Stimulated activated CD8-positive, alpha-beta memory T cell treated with anti-CD3 and anti-CD28 coated beads, Interleukin-4, amount 100 ng/mL, for 4 hours (primary cell): ENCODE measurements around the gene HIF1A.
A peak's percentile ranks its signal among the peaks of the same experiment; 100 is the strongest.
"Not testable (repeated sequence)": the region's sequence is repeated elsewhere in the genome, so short reads cannot be mapped to it uniquely, and the experiment has no call there.

Source experiments
- DNase-seq, 2 donors: peaks; one replicate each; pipeline ENCODE4 v3.0.0-alpha.2; 2020; ENCODE audit warnings: low read depth in 2 of 2, low spot score in 1 of 2

HIF1A gene

DNA sequence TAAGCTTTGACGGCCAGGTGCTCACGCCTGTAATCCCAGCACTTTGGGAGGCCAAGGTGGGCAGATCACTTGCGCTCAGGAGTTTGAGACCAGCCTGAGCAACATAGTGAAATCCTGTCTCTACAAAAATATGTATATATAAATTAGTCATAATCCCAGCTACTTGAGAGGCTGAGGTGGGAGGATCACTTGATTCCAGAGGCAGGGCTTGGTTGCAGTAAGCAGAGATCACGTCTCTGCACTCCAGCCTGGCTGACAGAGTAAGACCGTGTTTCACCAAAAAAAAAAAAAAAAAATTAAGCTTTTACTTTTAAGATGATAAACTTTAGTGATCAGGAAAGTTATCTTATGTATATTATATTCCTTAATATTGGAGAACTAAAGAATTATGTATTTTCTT lies 48.9 kb downstream of the HIF1A start:
- DNase-seq: no peak

DNA sequence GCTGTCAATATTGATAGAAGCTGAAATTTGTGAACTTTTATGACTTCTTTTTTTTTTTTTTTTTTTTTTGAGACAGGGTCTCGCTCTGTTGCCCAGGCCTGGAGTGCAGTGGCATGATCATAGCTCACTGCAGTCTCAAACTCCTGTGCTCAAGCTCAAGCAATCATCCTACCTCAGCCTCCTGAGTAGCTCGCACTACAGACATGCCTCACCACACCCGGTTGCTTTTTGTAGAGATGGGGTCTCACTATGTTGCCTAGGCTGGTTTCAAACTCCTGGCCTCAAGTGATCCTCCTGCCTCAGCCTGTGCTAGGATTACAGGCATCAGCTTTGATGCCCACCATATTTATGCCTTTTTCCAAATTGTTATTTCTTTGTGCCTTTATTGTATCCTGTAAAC lies 51.0 kb downstream of the HIF1A start:
- DNase-seq: not testable (repeated sequence)

DNA sequence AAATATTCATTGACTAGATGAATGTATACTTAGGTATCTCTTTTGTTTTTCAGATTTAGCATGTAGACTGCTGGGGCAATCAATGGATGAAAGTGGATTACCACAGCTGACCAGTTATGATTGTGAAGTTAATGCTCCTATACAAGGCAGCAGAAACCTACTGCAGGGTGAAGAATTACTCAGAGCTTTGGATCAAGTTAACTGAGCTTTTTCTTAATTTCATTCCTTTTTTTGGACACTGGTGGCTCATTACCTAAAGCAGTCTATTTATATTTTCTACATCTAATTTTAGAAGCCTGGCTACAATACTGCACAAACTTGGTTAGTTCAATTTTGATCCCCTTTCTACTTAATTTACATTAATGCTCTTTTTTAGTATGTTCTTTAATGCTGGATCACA lies 51.6 kb downstream of the HIF1A start:
- DNase-seq: no peak

DNA sequence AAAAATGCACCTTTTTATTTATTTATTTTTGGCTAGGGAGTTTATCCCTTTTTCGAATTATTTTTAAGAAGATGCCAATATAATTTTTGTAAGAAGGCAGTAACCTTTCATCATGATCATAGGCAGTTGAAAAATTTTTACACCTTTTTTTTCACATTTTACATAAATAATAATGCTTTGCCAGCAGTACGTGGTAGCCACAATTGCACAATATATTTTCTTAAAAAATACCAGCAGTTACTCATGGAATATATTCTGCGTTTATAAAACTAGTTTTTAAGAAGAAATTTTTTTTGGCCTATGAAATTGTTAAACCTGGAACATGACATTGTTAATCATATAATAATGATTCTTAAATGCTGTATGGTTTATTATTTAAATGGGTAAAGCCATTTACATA lies 52.0 kb downstream of the HIF1A start:
- no peak for DNase-seq

DNA sequence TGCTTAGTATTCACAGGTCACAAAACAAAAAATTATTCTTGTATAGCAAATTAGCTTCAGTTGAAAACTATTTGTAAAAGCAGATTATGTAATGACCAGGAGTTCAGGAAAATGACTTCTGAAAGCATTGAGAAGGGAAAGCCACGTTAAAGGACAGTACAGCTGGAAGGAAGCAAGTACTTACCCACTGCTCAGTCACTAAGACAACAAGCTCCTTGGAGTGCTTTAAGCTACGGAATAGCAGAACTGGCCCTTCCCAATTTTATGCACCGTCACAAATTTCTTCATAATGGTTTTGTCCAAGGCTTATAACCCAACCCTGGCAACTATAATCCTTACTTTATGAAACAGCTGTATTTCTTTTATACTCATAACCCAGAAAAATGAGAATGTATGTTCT lies 54.0 kb downstream of the HIF1A start:
- DNase-seq: no peak

DNA sequence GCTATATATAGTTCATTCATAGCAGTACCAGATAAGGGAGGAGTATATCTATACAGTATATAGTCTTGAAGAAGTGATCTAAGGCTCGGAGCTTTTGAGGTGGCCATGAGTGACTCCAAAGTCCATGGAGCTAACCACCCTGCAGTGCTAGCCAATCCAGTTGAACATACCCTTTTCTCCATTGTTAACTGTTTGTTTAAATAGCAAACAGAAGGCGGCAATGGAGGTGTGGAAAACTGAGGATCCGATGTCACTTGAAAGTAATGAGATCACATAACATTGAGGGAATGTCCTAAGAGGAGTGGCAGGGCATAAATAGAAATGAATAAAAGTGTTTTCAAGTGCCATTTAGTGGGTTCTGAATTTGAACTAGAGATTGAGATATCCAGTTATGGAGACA lies 54.6 kb downstream of the HIF1A start:
- DNase-seq: no peak

DNA sequence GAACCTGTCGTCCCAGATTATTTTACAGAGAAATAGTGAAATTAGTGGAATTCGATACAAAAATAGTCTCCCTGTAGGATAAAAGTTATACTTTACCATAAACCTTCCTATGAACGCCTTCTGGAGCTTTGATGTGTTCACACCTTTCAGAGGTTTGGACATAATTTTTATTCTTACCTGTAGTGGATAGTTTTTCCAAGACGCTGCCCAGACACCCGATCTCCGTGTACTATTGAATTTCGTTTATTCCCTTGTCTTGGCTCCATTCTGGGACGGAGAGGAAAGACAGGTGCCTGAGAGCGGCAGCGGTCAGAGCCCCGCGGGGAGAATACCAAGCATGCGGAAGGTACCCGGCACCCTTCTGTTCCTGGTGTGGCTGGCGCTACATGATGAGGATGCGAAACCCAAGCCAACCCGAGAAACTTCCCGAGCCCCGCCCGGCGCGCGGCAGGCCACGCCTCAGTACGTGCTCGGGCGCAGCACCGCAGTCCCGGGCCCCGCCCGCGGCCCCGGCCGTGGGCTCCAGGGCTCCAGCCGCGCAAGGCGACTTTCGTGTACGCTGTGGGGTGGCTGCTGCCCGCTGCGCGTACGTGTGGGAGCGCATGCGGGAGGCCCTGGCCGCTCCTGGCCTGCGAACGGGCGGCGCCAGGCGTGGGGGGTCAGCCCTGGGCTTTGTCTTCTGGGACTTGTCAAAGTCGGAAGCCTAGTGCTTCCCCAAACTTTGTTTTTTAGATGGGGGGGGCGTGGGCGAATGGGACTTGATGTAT lies 55.6 kb downstream of the HIF1A start:
- DNase-seq: peak; percentile 47 to 58

DNA sequence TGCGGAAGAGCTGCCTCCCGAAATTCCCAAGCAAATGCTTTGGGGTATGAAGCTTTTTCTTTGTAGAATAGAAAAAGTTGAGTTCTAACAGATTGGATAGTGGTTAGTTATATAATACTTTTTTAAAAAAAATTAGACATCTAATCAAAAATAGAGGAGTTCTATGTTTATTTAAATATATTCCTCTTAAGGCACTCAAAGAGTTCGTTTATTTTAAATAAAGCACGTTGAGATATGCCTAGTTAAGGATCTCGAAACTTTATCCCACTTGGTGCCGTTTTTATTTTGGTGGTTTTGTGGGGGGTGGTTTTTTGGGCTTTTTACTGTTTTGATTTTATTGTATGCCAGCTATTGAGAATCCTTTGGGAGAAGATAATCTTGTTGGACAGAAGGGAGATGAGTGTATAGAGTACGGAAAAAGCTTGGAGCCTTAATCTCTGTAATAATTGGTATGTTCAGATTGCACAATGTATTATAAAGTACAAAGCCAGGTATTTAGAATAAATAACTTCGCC lies 56.2 kb downstream of the HIF1A start:
- no peak for DNase-seq

DNA sequence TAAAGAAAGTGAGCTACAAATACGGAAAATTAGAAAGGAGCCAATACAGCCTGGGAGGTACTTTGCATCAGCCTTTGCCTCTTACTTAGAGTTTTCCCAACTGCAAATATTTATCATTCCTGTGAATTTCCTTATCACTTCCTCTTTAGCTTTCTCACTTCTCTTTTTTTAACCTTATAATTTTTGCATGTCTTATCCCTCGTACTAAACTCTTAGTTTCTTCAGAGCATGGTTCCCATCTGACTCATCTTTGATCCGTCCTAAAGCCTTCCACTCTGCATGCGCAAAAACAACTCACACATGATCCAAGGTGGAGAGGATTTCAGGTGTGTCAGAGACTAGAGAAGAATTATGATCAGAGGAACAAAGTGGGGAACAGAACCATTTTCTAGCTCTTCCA lies 57.3 kb downstream of the HIF1A start:
- no peak for DNase-seq

DNA sequence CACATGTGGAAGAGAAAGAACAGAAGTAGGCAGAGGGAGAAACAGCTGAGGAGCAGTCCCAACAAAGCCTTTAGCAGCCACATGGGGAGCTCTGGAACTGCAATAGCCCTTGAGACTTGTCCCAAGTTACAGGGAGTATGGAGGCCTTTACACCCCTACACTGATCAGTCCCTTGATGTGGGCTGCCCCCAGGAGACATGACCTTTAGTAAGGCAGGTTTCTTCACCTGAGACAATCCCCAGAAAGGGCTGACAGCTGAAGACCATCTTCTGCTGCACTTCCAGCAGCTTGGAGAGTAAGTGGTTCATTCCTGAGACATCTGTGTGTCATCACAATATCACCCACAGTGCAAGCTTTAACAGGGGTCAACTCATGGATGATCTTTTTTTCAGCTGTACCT lies 58.3 kb downstream of the HIF1A start:
- no peak for DNase-seq

DNA sequence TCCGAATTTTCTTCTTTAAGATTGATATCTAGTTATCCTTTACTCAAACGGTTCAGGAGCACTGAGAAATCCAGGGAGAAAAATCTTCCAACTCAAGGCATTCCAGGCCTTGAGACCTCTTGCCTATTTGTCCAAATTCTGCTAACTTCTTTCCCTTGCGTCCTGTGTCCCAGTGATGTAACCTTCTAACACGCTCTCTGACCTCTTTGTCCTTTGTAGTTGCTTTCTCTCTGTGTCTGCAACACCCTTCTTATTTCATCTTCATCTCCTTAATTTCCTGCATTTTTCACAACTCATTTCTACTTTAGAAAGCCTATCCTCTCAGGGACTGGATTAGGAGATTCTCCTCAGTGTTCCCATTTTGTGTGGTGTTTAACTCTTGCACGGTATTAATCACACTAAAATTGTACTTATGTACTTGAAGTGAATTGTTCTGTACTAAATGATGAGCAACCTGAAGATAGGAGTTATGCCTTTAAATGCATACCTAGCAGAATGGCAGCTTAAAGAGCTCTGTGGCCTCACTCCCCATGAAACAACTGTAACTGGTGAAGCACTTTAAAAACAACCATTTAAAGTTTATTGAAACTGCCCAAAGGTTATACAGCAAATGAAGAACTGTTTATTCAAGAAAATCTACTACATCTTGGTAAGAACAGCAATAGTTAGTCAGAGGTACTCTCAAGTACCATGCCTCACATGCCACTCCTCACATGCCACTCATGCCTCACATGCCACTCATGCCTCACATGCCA lies 59.5 kb downstream of the HIF1A start:
- no peak for DNase-seq

DNA sequence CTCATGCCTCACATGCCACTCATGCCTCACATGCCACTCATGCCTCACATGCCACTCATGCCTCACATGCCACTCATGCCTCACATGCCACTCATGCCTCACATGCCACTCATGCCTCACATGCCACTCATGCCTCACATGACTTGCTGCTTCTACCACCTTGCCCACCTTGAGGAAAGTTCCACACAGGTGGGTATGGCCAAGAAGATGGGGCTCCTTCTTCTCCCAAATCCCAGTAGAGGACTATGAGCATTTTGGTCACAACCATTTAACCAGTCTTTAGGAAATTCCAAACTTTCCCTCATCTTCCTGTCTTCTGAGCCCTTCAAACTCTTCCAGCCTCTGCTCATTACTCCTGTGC lies 60.0 kb downstream of the HIF1A start:
- DNase-seq: not testable (repeated sequence)

DNA sequence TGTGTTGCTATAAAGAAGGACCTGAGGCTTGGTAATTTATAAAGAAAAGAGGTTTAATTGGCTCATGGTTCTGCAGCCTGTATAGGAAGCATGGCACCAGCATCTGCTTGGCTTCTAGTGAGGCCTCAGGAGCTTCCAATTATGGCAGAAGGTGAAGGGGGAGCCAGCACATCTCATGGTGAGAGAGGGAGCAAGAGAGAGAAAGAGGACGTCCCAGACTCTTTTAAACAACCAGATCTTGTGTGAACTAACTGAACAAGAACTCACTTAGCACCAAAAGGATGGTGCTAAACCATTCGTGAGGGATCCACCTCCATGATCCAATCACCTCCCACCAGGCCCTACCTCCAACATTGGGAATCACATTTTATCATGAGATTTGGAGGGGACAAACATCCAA lies 60.8 kb downstream of the HIF1A start:
- no peak for DNase-seq

DNA sequence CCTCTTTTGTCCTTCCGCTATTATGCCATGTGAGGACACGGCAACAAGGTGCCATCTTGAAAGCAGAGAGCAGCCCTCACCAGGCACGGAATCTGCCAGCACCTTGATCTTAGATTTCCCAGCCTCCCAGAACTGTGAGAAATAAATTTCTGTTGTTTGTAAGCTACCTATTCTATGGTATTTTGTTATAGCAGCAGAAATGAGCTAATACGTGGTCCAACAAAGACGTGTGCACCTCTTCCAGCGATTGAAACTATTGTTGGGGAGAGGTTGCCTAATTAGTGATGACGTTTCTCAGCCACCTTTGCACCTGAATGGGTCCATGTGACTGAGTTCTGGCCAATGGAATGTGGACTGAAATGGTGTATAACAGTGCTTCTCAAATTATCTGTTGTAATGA lies 64.6 kb downstream of the HIF1A start:
- no peak for DNase-seq

DNA sequence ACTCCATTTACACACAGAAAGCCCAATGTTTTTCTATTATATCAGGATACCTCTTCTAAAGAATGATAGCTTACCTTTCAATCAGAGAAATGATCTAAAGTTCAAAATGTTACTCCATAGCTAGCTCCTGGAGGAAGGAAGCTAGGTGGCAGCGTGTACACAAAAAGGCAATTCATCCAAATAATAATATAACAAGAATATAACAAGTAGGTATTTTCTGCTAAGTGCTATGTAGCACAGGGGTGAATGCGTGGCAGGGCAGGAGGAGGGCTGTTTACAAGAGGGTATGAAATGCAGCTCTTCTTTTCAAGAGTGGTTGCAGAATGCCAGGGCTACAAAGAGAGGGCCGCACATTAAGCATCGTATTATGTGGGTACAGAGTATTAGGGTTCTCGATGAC lies 66.2 kb downstream of the HIF1A start:
- DNase-seq: no peak

DNA sequence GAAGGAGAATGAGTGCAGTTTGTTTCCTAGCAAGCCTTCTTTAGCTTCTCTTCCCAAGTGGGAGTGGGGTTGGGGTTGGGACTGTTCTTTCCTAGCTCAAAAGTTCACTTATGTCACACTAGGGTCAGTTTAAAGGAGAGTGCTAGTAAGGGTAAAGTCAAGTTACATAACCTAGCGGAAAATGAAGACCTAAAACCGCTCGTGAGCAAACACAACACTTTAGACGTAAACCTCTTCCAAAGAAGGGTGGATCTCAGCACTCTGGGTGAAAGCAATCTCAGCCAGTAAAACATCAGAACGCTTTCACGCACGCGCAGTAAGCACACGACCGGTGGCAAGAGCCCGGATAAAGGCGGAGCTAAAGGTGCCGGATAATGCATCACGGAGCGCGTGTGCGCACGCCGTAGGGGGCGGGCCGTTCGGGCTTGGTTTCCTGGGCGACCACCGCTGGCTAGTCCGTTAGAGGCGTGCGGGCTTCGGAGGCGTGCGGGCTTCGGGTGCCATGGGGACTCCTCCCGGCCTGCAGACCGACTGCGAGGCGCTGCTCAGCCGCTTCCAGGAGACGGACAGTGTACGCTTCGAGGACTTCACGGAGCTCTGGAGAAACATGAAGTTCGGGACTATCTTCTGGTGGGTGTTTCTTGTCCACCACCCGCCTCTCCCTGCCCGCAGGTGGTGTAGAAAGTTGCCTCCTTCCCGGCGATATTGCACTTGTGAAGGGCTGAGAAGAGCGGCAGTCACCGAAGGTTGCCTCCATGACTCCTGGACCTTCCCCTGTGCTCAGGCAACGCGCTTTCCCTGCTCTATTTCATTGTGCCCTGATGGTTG lies 66.9 kb downstream of the HIF1A start, which contains the start of gene SNAPC1:
Gene SNAPC1 (plus strand): TSS at position 462 of the 828 bp plus-strand sequence. CDS start 41 bp downstream, at position 503.
- peak; percentile 93 to 96 for DNase-seq

DNA sequence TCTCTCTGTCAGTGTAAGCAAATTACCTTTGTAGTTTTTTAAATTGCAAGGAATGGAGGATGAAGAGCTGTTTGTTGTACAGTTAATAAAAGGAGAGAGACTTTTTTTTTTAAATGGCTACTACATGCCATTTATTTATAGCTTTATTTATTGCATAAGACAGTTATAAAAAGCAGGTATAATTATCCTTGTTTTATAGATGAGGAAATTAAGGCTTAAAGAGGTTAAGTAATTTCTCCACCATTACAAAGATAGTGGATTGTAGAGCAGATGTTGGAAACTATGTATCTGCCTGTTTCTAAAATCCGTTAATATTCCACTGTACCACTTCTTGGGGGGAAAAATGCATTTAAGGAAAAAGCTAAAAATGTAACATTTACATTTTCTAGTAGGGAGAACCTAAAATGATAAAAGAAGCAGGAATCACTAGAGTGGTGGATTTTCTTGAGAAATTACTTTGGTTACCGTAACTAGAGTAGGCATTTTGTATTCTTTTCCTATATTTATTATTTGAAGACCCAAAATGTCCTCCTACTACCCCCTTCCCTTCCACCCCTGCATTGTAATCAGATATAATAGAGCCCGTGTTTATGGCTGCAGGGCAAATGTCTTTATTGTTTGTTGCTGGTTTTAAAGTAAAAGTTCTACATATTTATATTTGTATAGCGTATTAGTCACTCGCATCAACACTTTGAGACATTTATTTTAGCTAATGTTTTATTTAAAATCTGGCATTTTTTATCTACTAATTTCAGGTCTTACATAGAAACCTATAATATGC lies 69.2 kb downstream of the HIF1A start:
- DNase-seq: no peak

DNA sequence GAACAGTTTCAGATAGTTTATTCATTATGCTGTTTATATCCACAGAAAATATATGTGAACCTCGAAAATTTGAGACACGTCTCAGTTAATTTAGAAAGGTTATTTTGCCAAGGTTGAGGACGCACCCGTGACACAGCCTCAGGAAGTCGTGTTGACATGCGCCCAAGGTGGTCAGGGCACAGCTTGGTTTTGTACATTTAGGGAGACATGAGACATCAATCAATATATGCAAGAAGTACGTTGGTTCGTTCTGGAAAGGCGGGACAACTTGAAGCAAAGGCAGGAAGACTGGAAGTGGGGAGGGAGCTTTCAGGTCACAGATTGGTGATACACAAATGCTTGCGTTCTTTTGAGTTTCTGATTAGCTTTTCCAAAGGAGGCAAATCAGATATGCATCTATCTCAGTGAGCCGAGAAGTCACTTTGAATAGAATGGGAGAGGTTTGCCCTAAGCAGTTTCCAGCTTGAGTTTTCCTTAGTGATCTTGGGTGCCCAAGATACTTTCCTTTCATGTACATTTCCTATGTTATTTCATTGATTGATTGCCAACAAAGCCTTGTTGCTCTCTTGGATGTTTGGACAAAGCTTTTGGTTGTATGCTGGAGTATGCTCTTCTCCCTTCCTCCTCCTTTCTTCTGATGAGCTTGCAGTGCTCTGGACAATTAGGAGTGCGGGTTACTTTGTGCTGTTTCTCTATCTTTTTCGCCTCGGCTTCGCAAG lies 70.1 kb downstream of the HIF1A start:
- DNase-seq: no peak

DNA sequence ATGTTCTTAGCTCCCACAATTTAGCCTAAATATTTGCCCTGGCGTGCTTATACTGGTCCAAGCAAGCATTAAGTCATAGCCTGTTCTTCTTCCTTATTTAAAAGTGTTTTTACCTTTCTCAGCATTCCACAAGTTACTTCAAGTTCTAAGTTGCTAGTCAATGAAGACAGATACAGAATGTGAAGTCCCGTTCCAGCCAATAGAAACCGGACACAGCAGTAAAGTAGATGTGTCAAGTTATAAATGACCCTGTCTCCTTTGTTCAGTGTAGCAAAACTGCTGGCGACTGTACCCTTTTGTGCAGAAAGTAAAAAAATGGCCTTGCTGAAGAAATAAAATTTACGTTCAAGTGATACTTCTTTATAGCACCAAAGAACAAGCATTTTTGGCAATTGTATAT lies 70.8 kb downstream of the HIF1A start:
- no peak for DNase-seq

DNA sequence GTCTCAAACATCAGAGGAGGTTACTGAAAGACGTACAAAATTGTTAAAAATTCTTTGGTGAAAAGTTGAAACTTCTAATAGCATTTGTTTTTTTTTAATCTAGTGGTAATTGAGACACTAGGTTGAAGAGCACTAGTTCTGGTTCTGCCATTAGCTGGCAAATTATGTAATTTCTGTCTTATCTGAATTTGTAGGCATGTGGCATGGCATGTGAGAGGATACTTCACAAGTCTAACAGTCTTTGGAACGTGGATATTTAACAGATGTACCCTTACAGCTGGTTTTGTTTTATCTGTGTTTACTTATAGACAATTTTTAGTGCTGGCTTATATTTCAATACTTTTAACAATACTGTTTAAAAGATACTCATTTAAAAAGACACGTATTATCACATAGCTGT lies 72.9 kb downstream of the HIF1A start:
- no peak for DNase-seq
